ENCODE data around the gene GJA3.
A peak's percentile ranks its signal among the peaks of the same experiment; 100 is the strongest.

Gene GJA3

DNA sequence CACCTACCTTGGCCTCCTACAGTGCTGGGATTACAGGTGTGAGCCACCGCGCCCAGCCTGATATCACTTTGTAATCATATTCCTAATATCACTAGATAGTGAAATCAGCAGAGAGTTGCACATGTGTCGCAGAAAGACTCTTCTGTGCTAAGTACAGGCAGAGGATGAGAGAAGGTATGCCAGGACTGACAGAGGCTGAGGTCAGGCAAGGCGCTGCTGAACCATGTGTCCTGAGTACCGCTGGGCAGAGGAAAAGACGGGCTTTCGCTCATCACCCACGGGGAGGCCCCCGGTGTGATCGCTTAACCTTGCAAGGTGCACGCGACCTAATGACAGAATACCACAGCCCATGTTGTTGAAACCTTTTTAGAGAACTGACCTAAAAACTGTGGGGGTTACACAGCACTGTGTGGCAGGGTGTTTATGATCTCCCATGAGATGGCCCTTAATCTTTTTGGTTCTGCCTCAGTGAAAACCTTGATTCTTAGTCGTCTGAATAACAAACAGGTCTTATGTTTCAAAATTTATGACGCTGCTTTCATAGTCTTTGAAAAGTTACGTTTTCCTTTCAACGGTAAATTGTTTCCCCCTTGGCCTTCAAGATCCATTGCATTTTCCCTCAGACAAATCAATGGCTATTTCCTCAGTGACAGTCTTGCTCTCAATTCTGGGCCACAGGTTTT is 12.2 kb downstream of the GJA3 start:
- no peak for DNase-seq

DNA sequence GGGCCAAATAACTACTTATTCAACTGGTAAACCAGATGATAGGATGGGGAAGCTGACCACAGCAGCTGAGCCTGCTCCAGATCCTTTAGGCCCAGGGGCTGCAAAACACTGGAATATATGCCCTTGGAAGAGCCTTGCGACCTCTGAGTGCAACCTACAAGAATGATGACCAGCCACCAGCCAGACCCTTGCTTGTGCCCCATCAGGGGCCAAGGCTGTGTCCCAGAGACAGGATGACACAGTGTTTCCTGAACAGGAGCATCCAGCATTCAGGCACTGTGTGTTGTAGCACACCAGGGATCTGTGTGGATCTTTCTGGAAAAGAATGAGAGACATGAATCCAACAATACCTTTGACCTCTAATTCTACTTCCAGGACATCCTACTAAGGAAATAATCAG is 14.5 kb downstream of the GJA3 start:
- DNase-seq, result no peak

DNA sequence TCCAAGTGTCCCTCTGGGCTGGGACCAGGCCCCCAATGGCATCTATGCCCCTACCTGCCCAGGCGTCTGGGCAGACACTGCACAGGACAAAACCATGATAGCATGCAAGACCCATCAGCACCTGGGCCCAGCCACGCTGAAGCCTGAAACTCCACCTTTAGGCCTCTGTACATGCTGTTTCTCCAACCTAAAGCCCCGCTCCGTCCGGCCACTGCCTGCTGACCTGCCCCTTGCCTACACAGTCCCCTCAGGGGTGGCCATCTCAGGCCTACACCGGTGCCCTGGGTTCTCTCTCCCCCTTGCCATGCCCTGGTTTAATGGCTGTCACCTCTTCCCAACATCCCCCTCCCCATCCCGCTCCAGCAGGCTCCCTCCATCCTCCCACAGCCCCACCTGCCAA is 15.3 kb downstream of the GJA3 start:
- DNase-seq, result no peak

DNA sequence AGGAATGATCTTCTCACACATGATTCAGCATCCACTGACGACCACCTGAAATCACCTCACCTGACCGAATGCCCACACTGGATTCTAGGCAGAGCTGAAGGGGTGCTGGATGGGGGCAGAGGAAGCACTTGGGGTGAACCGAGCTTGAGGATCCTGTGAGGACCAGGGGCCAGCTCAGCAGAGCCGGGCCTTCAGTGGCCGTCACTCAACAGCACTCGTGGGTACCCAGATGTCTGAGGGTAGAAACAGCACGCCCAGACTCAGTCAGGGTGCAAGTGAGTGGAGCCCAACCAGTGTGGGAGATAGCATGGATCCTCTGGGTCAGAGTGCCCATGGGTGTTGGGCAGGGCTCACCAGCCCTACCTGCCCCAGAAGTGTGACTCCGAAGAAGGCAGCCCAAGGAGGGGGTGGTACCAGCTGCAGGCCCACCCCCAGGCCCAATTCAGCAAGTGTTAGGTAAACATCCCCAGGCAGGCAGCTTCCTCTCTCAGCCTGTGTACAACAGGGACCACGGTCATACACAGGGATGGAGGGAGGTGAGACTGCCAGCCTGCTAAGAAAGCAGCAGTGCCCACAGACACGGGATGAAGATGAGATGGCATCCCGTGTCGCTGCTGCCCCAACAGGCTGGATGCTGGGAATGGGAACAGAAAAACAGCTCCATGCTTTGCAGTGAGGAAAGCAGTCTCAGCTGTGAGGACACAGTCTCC is 16.6 kb downstream of the GJA3 start:
- DNase-seq, result no peak

DNA sequence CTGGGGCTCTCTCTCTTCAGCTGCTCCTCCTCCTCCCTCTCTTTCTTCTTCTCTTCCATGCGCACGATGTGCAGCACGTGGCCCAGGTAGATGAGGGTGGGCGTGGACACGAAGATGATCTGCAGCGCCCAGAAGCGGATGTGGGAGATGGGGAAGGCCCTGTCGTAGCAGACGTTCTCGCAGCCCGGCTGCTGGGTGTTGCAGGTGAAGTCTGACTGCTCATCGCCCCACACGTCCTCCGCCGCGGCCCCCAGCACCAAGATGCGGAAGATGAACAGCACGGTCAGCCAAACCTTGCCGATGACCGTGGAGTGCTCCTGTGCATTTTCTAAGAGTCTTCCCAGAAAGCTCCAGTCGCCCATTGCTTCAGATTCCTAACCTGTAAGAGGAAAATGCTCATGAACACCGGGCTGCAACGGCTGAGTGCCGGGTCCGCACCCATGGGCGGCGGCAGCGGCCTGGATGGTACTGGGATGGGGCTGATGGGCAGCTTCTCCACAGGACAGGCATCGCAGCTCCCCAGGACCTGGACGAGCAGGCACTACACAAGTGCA is 17.8 kb downstream of the GJA3 start:
- no peak for DNase-seq

DNA sequence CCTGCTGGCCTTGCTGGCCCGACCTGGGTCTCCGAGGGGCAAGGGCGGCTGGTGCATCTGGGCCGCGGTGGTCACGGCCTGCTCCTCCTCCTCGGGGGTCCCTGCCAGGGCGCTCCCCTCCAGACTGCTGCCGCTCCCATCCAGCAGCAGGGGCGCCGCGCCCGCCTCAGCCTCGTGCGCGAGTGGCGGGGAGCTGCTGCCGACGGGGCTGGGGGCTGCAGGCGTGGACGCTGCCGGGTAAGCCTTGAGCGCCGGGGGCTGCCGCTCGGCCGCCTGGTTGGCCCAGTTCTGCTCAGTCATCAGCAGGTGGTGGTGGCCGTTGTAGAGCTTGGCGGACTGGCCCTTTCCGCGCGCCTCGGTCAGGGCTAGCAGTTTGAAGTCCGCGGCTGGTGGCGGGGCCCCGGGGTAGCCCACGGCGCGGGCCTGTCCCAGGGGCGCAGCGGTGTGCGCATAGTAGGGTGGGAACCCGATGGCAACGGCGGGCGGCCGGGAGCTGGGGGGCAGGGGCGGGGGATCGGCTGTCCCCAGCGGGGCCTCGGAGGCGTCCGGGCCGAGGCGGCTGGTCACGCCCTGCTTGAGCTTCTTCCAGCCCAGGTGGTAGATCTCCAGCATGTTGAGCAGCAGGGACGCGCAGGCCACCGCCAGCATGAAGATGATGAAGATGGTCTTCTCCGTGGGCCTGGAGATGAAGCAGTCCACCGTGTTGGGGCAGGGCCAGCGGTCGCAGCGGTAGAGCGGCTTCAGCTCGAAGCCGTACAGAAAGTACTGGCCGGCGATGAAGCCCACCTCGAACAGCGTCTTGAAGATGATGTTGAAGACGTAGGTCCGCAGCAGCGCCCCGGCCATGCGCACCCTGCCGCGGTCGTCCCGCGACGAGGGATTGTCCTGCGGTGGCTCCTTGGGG is 18.6 kb downstream of the GJA3 start:
- DNase-seq, result no peak

DNA sequence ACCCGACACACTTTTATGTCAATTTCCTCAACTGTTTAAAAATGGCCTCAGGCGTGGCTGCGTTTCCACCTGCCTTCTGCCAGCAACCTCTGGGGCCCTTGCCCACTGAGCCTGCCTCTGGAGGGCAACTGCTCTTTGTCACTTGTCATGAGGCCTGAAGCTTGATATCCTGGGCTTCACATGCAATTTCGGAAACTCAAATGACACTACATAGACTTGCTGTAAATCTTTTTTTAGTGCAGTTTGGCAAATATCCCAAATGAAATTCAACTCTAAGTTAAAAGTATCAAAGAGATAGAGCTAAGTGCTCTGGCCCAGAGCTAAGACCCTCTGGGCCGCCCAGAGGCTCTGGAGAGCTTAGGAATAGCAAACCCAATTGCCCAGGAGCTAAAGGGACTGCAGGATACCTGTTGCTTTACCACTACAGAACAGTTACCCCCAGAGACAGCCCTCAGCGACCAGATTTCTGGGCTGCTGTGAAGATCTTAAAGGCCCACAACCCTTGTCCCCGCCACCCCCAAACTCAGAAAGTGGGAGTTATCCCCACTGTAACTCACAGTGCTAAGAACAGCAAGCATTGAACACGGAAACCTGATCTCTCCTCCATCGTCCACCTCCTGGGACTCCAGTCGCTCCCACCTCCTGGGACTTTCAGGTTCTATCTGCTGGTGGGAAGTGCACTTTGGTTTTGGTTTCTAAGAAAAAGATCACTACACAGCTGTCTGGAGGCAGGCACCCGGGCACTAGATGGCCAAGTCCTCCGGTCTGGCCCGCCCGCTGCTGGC is 19.4 kb downstream of the GJA3 start:
- DNase-seq, result no peak

DNA sequence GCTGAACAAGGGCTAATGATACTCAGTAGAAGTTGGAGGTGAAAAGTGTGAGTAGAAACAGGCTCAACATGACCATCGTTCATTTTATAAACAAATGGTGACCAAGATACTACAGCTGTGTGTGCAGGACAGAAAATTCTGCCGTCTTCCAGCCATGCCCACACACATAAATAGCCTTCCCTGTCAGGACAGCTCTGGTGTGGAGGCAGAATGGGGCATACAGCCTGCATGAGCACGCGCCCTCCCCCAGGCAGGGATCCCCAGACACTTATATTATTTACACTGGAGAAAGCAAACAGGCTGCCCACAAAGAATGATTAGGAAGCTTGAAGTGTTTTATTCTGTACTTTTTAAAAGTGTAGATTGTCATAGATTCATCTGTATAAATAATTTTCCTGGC is 20.4 kb downstream of the GJA3 start:
- no peak for DNase-seq

DNA sequence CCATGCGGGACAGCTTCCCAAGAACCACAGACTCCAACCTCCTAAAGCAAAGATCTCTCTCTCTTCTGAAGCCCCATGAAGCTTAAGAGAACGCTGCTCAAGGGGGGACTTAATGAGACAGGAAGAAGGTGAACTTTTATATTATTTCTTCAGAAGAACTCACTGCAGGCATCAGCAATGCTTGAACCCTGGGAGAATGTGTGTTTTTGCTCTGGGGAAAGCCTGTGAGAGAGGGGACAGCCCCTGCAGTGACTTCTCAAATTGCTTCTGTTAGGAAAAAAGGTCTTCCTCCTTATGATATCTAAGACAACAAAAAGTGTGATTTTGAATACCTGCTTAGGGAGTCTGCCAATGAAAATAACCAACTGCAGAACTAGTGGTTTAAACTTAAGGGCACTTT is 23.0 kb downstream of the GJA3 start:
- no peak for DNase-seq

DNA sequence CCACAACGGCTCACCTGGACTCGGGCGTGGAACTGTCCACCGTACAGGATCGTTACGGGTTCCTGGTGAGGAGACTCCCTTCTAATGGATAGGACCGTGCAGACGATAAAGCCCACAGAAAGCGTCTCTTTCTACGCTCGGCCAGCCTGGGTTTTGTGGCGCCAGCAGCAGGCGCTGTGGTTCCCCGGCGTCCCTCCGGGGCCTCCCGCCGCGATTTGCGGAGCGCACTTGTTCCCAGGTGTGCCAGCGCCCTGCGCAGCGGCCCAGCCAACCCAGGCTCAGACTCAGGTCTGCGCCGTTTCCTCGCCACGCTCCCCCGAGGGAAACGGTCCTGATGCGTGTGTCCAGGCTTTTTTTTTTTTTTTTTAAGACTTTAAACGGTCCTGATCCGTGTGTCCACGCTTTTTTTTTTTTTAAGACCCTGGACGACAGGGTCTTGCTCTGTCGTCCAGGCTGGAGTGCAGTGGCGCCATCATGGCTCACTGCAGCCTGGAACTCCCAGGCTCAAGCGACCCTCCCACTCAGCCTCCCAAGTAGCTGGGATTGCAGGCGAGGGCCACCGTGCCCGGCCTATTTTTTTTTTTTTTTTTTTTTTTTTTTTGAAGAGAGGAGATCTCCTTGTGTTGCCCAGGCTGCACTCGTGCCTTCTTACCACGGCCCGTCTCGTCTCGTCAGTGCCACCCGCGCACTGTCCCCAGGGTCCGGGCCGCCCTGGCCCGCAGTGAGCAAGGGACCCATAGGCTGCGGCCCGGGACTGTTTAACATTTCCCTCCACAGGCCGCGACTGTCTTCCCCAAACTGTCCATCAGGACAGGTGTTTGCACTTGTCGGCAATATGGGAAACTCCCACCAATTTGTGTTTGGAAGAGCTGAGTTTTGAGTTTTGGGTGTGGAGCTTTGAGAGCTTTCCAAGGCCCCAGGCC is 23.8 kb downstream of the GJA3 start:
- no peak for DNase-seq

DNA sequence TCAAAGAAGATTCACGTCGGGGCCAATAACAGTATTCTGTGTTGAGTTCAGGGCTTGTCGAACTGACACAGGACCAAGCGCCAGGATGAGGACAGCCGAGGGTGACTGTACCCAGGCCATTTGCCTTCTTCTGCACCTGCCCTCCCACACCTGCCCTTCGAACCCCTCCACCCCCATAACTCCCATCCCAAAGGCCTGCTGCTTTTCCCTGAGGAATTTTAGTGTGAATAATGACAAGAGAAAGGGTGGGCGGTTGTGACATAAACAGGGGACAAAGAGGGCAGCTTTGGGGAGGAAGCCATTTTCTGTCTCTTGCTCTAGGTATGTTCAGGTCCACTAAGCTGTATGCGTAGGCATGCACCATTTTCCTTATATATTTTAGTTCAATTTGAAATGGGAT is 26.1 kb downstream of the GJA3 start:
- DNase-seq, result no peak

DNA sequence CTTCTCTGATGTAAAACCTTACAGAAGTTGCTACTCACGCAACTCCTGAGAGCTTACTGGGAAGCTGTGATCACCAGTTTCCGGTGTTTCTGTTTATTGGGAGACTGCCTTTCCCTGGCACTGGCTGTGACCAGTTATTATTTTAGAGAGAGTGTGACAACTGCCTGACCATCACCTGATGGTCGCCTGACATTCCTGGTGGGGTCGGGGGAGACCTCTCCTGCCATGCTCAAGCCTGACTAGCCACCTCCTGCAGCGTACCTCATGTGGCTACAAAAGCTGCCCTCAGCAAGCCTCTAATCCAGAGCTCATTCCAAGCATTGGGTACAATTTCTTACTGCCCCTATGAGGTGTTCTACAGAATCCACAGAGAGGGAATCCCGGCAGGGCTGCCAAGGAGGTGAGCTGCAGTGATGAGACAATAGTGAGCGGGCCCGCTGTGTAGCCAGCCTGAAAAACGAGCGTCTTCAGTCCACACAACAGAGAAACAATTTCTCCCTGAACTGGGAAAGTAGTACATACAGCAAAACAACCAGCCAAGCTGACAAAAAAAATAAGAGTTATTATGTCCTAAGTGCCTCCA is 28.7 kb downstream of the GJA3 start:
- DNase-seq, result no peak

DNA sequence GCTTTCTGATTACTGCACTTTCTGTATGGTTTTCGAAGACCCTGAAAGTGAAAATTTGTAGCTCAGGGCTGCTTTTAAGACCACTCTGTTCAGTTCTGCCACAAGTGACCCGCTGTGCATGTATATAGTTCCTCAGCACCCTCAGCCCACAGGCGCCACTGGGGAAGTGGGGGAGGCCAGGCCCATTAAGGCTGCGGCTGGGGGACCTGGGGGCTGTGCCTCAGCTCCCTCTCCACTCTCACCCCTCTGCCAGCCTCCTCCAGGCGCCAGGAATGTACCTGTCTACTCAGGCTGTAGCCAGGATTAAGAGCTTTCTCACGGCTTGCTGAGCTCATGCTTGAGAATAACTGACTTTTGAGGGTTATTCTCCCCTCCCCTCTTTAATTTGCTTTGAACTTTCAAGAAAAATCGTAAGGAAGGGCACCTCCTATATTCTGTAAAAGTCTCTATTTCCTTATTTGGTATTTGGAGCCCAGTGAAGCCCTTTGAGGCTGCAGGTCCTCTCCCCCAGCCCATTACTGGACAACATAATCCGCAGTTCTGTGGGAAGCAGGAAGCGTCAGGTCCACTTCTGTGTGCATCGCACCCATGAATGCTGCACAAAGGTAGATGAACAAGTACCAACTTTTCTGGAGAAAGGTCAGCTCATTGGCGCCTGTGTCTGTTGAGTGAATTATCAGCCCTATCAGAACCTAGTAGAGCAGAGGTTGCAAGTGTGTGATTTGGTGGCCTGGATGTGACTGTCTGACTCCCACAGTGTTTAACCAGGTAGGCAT is 29.6 kb downstream of the GJA3 start:
- DNase-seq, result no peak

DNA sequence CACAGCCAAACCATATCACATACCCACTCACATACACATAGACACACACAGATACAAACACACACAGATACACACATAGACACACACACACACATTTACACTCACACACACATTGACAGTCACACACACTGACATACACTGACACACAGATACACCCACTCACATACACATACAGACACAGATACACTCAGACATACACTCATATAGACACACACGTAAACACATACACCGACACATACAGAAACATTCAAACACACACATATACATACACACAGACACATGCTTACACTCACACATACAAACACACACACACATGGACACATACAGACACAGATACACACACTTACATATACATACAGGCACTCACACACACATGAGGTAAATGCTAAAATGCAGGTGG is 30.2 kb downstream of the GJA3 start:
- DNase-seq, result no peak

DNA sequence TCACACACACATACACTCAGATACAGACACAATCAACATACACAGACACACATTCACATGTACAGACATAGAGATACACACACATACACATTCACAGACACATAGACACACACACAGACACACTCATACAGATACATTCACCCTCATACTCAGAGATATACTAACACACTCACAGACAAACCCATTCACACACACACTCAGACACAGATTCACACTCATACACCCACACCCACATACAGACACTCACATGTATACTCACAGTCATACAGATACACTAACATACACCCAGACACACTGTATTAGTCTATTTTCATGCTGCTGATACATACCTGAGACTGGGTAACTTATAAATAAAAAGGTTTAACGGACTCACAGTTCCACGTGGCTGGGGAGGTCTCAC is 30.8 kb downstream of the GJA3 start:
- no peak for DNase-seq

DNA sequence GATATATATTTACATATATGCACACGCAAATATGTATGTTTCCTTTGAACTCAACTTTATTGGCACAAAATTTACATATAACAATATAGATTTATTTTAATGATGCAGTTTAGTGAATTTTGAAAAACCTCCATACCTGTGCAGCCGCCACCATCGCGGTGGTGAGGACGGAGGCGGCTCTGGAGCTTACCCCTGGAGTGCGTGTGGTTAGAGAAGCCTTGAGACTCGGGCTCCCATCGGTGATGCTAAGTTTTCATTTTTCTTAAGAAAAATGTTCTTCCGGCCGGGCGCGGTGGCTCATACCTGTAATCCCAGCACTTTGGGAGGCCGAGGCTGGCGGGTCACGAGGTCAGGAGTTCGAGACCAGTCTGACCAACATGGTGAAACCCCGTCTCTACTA is 31.8 kb downstream of the GJA3 start:
- no peak for DNase-seq

DNA sequence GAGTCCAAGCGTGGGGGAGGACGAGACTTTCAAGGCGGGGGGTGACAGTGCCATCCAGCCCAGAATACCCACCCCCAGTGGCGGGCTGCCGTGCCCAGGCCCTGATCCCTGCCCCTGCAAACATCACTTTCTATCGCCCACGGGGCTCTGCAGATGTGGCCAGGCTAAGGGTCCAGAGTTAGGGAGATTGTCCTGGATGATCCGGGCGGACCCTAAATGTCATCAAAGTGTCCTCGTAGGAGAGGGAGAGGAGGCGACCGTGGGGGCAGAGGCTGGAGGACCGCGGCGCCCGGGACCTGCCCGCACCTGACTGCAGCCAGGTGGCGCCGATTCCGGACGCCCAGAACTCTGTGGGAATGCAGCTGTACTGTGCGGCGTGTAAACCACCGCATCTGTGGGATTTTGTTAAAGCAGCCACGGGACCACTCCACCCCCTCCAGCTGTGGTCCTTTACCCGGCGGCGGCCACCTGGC is 32.4 kb downstream of the GJA3 start:
- no peak for DNase-seq

DNA sequence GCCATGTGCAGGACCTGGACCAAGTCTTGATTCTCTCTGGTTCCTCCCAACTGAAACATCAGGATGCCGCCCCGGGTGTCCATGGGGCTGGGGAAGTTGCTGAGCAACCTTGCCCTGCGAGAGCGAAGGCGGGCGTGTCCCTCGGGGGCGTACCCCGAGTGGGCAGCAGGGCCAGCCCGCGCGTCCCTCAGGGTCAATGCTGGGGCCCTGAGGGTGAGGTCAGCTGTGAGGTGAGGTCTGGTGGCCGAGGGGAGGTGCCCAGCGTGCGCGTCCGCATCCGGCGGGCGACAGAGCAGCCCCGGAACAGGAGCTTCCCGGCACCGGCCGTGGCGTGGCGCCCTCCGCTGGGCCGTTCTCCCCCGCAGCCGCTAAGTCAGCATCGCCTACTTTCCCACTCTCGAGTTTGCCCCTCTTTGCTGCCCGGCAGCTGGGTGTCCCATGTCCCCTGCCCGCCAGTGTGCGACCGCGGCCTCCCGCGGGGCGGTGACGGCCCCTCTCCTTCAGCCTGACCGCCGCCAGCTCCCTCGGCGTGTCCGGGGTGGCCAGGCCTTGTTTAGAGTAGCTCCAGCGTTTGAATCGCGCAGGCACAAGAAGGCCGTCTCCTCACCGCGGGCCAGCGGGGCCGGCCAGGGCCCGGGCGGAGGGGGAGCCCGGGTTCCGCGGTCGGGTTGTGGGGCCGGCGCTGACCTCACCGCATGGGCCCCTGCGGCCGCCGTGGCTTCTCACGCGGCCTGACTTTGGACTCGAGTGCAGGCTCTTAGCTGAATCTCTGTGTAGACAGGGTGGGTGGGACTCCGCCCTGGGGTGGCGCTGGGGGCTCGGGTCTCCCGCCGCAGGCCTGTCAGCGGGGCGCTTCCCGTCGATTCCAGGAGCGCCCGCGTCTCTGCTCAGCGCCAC is 33.0 kb downstream of the GJA3 start:
- DNase-seq, result peak; percentile 82

DNA sequence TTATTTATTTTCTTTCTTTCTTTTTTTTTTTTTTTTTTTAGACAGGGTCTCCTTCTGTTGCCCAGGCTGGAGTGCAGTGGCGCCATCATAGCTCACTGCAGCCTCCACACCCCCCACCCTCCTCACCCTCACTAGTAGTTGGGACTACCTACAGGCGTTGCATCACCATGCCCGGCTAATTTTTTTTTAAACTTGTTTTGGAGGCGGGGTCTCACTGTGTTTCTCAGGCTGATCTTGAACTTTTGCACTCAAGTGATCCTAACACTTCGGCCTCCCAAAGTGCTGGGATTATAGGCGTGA is 33.6 kb downstream of the GJA3 start:
- DNase-seq, result no peak
